GM21515 (cell line): ENCODE results near the gene MAP3K19.
"Not testable (repeated sequence)": the region's sequence is repeated elsewhere in the genome, so short reads cannot be mapped to it uniquely, and the experiment has no call there.

Source experiments
- ATAC-seq: cut with Tn5 transposase; IDR thresholded peaks from one replicate; pipeline ENCODE4 v1.9.1; 2021; ENCODE audit not compliant: unreplicated experiment

MAP3K19 gene

GRCh38 chr2:135052042-135052876 is 5.0 kb upstream of the MAP3K19 start, which contains the start of gene RAB3GAP1:
Gene RAB3GAP1, plus strand, starts transcription at chr2:135052292. Its CDS starts 16 bp downstream, at chr2:135052308.
- ATAC-seq = peak; percentile 79

- no peak for ATAC-seq
These were observed 3.4 kb upstream of the MAP3K19 start for GRCh38 chr2:135050684-135051083.

- ATAC-seq = no peak
These were observed 2.9 kb upstream of the MAP3K19 start for GRCh38 chr2:135050132-135050531.

- ATAC-seq = no peak
These were observed 875 bp upstream of the MAP3K19 start for GRCh38 chr2:135048122-135048521.

GRCh38 chr2:135043345-135043744 is 3.9 kb downstream of the MAP3K19 start:
- ATAC-seq = no peak

- no peak for ATAC-seq
These were observed 9.4 kb downstream of the MAP3K19 start for GRCh38 chr2:135037831-135038230.

GRCh38 chr2:135033216-135033615 is 14.0 kb downstream of the MAP3K19 start:
- ATAC-seq = not testable (repeated sequence)

GRCh38 chr2:135030826-135031225 is 16.4 kb downstream of the MAP3K19 start:
- no peak for ATAC-seq

- no peak for ATAC-seq
These were observed 17.6 kb downstream of the MAP3K19 start for GRCh38 chr2:135029481-135030134.

- ATAC-seq = no peak
These were observed 23.3 kb downstream of the MAP3K19 start for GRCh38 chr2:135023886-135024485.

GRCh38 chr2:135022952-135023880 is 24.0 kb downstream of the MAP3K19 start:
- no peak for ATAC-seq

GRCh38 chr2:135021618-135022017 is 25.6 kb downstream of the MAP3K19 start:
- ATAC-seq = no peak

GRCh38 chr2:135011633-135012032 is 35.6 kb downstream of the MAP3K19 start:
- ATAC-seq = no peak

- no peak for ATAC-seq
These were observed 36.9 kb downstream of the MAP3K19 start for GRCh38 chr2:135010200-135010942.

GRCh38 chr2:135009339-135009738 is 37.9 kb downstream of the MAP3K19 start:
- ATAC-seq = no peak

GRCh38 chr2:135005753-135006152 is 41.5 kb downstream of the MAP3K19 start:
- no peak for ATAC-seq

GRCh38 chr2:135004005-135004746 is 43.1 kb downstream of the MAP3K19 start:
- ATAC-seq = peak; percentile 93

GRCh38 chr2:135002836-135003235 is 44.4 kb downstream of the MAP3K19 start:
- no peak for ATAC-seq

- no peak for ATAC-seq
These were observed 47.7 kb downstream of the MAP3K19 start for GRCh38 chr2:134999521-134999920.
